ENCODE data around the gene OR2A7.
"Not testable (repeated sequence)": the region's sequence is repeated elsewhere in the genome, so short reads cannot be mapped to it uniquely, and the experiment has no call there.

OR2A7 gene

DNA sequence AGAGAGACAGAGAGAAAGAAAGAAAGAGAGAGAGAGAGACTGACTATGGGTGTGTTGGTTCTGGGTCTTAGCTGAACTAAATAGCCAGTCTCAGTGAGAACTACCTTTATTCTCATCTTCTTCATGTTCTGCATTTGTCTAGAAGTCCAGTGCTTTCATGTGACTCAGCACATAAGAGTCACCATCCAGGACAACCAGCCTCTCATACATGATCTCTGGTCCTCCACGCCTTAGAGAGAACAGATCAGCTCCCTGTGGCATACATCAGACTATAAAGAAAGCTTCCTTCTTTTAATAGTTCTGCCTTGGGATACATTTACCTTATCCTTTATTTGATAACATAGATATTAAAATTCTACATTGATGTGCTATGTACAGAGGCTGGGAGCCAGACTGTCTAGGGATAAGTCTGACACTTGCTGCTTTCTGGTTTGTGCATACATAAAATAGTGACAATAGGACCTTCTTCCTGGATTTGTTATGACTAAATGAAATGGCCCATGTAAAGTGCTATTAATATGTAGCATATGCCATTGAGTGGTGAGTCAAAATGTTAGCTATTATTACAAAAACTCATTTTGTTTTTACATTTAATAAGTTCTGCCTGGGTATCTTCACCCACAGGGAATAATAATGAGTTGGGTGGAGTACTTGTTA, 16.8 kb downstream of the OR2A7 start:
- DNase-seq, result not testable (repeated sequence)

DNA sequence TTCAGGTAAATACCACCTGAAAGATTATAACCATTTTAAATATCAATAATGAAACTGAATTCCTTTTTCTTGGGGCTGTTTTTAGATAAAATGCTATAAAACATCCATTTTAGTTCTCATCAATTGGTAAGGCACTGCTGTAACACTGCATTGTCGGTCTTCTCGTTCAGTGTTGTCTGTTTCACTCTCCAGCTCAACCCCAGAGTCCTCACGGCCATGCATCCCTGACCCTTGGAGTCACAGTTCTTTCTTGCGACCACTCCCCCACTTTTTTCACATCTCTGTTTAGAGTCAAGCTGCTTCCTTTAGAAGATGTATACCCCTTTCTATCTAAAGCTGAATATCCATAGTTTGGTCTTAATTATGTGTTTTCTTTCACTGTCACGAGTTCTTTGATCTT, 17.6 kb downstream of the OR2A7 start:
- DNase-seq, result not testable (repeated sequence)

- not testable (repeated sequence) for DNase-seq
These were observed 19.2 kb downstream of the OR2A7 start for GRCh38 chr7:144245372-144245771.

GRCh38 chr7:144239365-144239764, 25.2 kb downstream of the OR2A7 start, which contains the start of gene OR2A42:
Gene OR2A42, minus strand, starts transcription at chr7:144239605. Its CDS starts 6,762 bp downstream, at chr7:144232843.
- DNase-seq, result not testable (repeated sequence)

- not testable (repeated sequence) for DNase-seq
These were observed 26.0 kb downstream of the OR2A7 start for GRCh38 chr7:144238530-144239082.

- DNase-seq, result not testable (repeated sequence)
These were observed 31.6 kb downstream of the OR2A7 start for GRCh38 chr7:144233039-144233438.

GRCh38 chr7:144231027-144231426, 33.6 kb downstream of the OR2A7 start:
- not testable (repeated sequence) for DNase-seq

DNA sequence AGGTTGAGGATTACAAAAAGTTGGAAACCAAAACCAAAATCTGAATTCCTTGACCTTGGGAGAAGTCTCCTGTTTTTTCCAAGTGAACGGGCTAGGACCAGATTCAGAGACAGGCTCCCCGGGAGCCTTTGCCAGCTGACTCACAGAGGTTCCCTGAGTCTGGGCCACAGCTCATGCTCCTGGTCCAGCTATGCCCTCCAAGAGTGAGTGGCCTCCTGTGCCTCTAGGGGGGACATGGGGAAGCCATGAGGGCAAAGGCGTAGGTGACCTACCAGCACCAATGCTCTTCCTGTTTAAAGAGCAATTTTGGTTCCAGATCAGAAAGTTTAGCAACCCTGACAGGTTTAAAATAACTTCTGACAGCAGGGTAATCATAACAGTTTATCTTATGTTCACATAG, 35.8 kb downstream of the OR2A7 start:
- DNase-seq, result not testable (repeated sequence)

GRCh38 chr7:144226866-144227265, 37.7 kb downstream of the OR2A7 start:
- DNase-seq, result not testable (repeated sequence)

GRCh38 chr7:144223675-144224074, 40.9 kb downstream of the OR2A7 start:
- DNase-seq, result not testable (repeated sequence)

DNA sequence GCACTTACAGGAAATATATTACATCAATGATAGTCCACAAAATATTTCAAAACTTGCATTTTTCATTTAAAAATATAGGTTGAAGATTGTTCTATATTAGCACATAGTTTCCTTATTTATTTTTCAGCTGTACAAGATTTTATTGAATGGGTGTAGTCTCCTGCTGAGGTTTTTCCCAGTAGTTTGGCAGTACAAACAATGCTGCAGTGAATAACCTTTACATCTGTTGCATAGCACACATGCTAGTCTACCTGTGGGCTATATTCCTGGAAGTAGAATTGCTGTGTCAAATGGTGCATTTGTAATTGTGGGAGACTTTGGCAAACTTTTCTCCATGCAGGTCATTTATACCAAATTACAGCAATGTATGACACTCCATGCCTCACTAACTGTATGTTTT, 44.1 kb downstream of the OR2A7 start:
- not testable (repeated sequence) for DNase-seq

DNA sequence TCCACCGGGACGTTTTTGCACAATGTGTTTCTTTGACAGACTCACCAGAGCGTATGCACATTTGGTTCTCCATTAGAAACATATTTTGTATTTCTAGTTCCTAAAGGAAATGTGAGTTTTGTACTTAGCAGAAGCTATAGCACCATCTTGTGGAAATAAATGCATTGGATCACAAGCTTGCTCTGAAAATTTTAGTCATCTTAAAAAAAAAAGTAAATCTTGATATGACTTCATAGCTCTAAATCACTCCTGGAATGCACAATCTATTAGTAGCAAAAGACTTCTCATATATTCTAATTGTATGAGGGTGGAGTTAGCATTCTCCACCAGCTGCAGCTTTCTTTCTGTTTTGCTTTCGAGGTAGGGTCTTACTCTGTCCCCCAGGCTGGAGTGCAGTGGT, 45.4 kb downstream of the OR2A7 start:
- not testable (repeated sequence) for DNase-seq

- not testable (repeated sequence) for DNase-seq
These were observed 46.0 kb downstream of the OR2A7 start for GRCh38 chr7:144218581-144218980.

DNA sequence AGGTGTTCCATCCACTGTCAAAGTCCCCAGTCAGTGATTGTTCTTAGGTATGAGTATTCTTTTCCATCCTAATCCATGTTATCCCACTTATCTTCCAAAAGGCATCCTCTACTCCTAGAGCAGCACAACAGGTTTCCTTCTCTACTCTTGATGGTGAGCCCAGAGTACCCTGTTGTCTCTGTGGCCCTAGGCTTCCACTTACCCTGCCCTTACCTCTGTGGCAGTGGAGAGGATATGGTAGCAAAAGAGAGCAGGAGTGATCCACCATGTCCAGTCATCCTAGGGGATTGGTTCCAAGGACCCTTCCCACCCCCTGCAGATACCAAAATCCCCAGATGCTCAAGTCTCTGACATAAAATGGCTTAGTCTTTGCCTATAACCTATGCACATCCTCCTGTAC, 47.4 kb downstream of the OR2A7 start:
- DNase-seq, result not testable (repeated sequence)
